T1000 (cell line): Measurements from ENCODE around the gene NR4A2.

Source experiments
- DNase-seq: peaks from one replicate; lab custom pipeline; 2025; ENCODE audit warnings: mixed read lengths; lab: John Stamatoyannopoulos, UW

NR4A2 gene

GRCh38 chr2:156332534-156333273 is at the start of gene NR4A2:
TSS of gene NR4A2 (minus strand) at chr2:156332721. CDS start at chr2:156330186, 2,535 bp downstream.
- DNase-seq: peak; percentile 70

GRCh38 chr2:156380117-156380645 is 47.7 kb upstream of the NR4A2 start:
- DNase-seq: no peak

DNA sequence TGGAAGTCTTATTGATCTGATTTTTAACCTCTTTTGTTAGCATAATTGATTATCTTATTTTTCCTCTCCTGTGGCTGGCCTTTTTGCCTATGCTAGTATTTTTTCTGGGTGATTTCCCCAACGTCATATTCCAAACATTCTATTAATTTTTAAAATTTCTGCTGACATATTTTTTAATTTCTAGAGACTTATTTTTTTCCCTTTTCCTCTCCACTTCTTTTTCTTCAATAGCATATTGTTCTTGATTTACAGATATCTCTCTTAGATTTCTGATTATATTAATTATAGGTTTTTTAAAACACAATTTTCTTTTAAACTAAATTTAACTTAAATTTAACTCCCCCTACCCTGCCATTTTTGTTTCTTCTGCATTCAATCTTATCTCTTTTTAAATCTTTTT is 47.2 kb upstream of the NR4A2 start:
- DNase-seq: no peak

- no peak for DNase-seq
These were observed 46.5 kb upstream of the NR4A2 start for GRCh38 chr2:156379071-156379470.

DNA sequence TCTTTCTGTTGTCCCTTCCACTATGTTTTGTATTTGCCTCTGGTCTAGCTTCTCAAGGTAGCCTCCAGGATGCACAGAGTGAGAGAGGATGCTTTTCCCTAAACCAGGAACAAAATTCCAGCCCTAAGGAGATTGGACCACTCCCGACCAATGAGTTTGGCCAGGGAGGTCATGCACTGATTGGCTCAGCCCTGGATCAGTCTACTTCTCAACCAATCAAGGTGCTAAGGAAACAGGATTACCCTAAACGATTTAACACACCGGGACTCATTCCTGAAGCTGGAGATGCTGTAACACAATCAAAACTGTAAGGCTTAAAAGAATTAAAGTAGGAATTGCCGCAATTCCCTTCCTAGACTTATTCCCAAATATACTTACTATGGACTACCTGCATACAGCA is 34.2 kb upstream of the NR4A2 start:
- DNase-seq: no peak

GRCh38 chr2:156363141-156363540 is 30.6 kb upstream of the NR4A2 start:
- no peak for DNase-seq

GRCh38 chr2:156356014-156356754 is 23.7 kb upstream of the NR4A2 start:
- DNase-seq: no peak

DNA sequence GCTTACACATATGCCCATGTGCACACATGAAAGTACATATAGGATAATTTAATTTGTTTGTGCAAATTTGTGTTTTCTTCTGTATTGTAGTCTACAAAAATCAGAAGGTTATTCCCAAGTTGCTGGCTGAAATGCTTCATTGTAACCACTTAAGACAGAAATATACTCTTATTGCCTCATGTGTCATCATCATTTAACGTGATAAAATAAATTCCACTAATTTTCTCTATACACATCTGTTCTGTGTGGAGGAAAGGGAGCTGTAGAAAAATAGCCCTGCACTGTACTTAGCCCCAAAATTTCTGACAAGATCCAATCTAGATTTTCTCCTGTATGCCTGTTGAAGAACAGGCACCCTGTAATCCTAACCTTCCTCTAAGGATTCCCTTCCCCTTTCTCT is 20.4 kb upstream of the NR4A2 start:
- DNase-seq: no peak

GRCh38 chr2:156350374-156351142 is 18.0 kb upstream of the NR4A2 start:
- no peak for DNase-seq

DNA sequence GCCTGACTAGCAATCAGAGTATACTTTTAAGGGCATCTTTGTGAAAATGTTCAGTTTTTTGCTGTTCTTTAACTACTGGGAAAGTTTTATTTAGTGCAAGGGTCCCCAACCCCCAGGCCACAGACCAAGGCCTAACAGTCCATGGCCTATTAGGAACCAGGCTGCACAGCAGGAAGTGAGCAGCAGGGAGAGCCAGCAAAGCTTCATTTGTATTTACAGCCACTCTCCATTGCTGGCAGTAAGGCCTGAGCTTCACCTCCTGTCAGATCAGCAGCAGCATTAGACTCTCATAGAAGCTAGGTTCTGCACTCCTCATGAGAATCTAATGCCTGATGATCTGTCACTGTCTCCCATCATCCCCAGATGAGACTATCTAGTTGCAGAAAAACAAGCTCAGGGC is 17.1 kb upstream of the NR4A2 start:
- DNase-seq: no peak

DNA sequence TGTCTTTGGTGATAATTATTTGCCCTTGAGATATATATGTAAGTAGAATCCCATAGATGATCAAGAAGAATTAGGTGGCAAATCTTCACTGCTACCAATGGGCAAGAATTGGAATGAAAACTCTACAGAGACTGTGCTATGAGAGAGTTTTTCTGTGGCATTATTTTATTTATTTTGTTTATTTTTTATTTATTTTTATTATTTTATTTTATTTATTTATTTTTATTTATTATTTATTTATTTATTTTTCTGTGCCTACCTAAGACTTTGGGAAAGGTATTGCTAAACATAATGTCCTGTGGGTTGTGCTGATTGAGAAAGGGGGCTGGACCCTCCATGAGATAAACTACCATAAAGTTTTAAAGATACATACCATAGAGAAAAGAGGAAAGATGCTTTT is 16.6 kb upstream of the NR4A2 start:
- no peak for DNase-seq

- DNase-seq: no peak
These were observed 14.9 kb upstream of the NR4A2 start for GRCh38 chr2:156347431-156347830.

DNA sequence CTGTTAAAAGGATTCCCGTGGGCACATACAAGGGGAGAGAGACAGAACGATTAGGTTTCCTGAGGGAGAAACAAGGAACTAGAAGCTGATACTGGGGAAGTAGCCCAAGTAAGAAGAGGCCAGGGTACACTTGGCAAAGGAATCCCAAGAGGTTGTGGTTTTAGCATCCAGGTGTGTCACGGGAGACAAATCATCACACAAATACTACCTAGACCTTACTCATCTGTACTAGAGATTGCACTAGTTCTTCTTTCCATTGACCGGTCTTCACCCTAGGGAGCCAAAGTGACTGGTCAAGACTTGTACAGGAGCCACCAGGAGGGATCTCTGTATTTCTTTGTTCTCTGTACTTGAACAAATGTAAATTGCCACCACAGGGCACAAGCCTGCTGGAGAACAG is 14.2 kb upstream of the NR4A2 start:
- no peak for DNase-seq

DNA sequence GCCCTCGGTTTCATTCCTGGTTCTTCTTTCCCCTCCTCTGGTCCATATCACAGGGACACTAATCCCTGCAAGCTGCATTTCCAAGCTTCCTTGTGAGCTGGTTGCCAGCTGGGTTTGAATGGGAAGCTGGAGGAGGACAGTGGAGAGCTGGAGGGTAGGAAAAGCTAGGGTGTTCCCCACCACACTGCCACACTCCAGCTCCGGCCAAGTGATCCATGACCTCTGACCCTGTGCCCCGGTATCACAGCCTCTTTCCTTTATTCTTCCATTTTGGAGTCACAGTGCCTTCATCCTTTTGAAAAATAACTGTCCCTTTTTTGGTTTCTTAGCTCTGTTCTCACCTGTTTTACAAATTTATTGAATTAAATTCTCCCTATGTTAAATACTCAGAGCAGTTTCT is 13.1 kb upstream of the NR4A2 start:
- no peak for DNase-seq

DNA sequence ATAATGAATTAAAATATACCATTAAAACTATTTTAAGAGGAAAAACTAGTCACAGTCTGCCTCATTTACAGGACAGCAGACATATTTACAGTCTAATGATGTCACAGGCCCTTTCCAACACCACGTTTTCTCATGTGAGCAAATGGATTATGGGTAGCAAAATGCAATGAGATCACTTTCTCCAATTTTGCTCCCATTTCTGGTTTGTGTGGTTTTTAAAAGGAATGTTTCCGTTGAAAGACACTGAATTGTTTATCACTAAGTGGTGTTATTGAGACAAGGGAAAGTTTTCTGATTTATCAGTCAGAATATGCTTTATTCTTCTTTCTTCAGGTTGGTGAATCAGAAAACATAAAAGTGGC is 11.4 kb upstream of the NR4A2 start:
- DNase-seq: no peak

DNA sequence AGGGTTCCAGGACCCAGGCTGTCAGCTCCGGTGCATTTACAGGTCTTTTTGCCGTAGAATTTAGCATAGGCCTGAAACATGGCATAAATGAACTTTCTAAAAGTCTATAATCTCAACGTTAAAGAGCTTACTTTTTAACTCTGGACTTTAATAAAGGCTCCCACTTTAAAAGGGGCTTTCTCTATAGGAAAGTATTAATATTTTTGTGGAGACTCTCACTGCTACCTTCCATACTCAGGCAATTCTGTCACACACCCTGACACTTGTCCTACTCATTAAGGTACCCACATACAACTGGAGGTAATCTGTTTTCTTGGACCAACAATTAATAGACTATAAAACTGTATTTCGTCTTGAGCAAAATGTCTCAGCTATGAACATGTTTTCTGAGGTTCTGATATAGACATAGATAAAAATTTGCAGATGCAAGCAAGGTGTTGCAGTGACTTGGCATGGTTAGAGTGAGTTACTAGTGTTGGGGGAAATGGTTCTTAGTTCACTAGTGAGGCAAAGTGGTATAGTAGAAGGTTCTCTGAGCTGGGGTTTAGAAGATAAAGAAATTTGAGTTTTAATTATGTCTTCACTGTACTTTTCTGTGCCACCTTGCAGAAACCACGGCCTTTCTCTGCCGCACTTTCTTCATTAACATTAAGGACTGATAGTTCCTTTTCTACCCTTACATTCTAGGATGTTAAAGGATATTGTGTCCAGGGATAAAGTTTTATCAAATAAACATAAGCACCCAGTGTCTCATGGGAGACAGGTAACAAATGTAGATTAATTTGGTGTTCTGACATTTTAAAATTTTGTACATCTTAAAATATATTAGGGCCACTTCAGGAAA is 10.8 kb upstream of the NR4A2 start:
- DNase-seq: no peak

- DNase-seq: peak; percentile 87
These were observed 10.0 kb upstream of the NR4A2 start for GRCh38 chr2:156342254-156343095.

GRCh38 chr2:156341452-156342253 is 9.1 kb upstream of the NR4A2 start:
- peak; percentile 81 for DNase-seq

DNA sequence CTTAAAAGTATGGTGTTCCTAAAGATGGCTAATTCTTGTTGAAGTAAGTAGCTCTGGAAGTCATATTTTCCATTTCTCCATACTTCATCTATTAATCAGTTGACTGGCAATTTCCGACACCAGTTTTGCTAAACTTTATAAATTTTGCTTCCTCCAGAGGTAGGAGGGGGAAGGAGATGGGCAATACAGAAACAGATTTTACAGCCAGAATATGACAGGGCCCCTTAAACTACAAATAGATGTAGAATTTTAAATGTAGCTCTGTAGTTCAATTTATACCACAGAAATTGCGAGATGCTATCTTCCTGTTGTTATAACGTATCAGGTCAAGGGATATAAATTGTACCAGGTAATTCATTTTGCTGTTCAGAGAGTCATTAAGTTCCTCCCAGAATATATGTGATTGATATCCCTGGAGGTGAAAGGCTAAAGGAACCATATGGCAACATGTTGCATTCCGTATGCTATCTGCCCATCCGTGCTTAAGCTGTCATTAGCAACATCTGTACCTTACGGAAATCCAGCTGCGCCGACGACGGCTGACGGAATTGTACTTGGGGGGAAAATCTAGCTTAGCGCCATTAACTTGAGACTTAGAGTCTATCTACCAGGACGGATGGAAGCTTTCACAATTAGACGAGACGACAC is 8.4 kb upstream of the NR4A2 start:
- DNase-seq: no peak
